IMR-90 (cell line): ENCODE measurements around the gene UGT1A4. TPM values are rescaled to one million over a fixed set of nuclear protein-coding genes. Genes with fewer than 3 reads are reported as not detected.

ENCODE experiments used
- ATAC-seq: fragments of 200-7000 bp; cut with Tn5 transposase; 2 replicates; pipeline ENCODE4 v1.9.1; 2020; ENCODE audit warnings: low read depth, mild to moderate bottlenecking, moderate library complexity
- BruUV-seq: library from RNA; stranded (reverse); fragments of 400-500 nt; replicated peaks from 2 replicates; lab custom pipeline; 2021; lab: Mats Ljungman, UMichigan
- CTCF ChIA-PET: fragments of 300-600 bp; formaldehyde crosslinking; extraction: SDS; loops from one replicate; lab custom pipeline; 2021; ENCODE audit warnings: antibody characterized with exemption; lab: Yijun Ruan, JAX
- POLR2A ChIA-PET: fragments of 300-600 bp; sonication (Branson Sonifier 250); formaldehyde crosslinking; loops from one replicate; lab custom pipeline; 2022; ENCODE audit warnings: antibody characterized with exemption; ENCODE audit not compliant: unreplicated experiment; lab: Charles Lee
- DNase-seq: peaks from one replicate; pipeline ENCODE4 v3.0.0; 2013
- H2AFZ ChIP-seq: replicated peaks from 2 replicates; pipeline ENCODE3; 2013; ENCODE audit warnings: low read length, mild to moderate bottlenecking; ENCODE audit not compliant: poor library complexity
- H2AK5ac ChIP-seq: 2 replicates; pipeline ENCODE4 v1.6.1; 2013; ENCODE audit warnings: low read depth, low read length, inconsistent platforms
- H2AK9ac ChIP-seq: replicated peaks from 2 replicates; pipeline ENCODE3; 2013; ENCODE audit warnings: mild to moderate bottlenecking, low read depth, low read length, moderate library complexity; ENCODE audit not compliant: poor library complexity
- H2BK120ac ChIP-seq: 2 replicates; pipeline ENCODE4 v1.6.1; 2013; ENCODE audit warnings: low read depth, low read length, inconsistent platforms
- H2BK15ac ChIP-seq: 3 replicates; pipeline ENCODE4 v1.6.1; 2013; ENCODE audit warnings: low read depth, low read length, inconsistent platforms
- H2BK20ac ChIP-seq: 2 replicates; pipeline ENCODE4 v1.6.1; 2013; ENCODE audit warnings: low read depth, mild to moderate bottlenecking, inconsistent platforms, low read length, moderate library complexity
- H2BK5ac ChIP-seq: 2 replicates; pipeline ENCODE4 v1.6.1; 2013; ENCODE audit warnings: mild to moderate bottlenecking, low read depth, low read length, inconsistent platforms; ENCODE audit not compliant: poor library complexity, severe bottlenecking
- H3K14ac ChIP-seq: replicated peaks from 2 replicates; pipeline ENCODE4 v1.6.1; 2013; ENCODE audit warnings: low read depth, low read length, inconsistent platforms
- H3K18ac ChIP-seq: 2 replicates; pipeline ENCODE4 v1.6.1; 2013; ENCODE audit warnings: low read depth, low read length, control low read depth
- H3K23ac ChIP-seq: 2 replicates; pipeline ENCODE4 v1.6.1; 2013; ENCODE audit warnings: low read depth, low read length, inconsistent platforms
- H3K27ac ChIP-seq: 2 replicates; pipeline ENCODE4 v1.5.1; 2013; ENCODE audit warnings: mild to moderate bottlenecking, control low read depth, low read length; ENCODE audit not compliant: insufficient read depth
- H3K27me3 ChIP-seq: 2 replicates; pipeline ENCODE4 v1.6.1; 2013; ENCODE audit warnings: low read length; ENCODE audit not compliant: control insufficient read depth, insufficient read depth
- H3K36me3 ChIP-seq: 2 replicates; pipeline ENCODE4 v1.6.1; 2013; ENCODE audit warnings: low read length, mixed read lengths; ENCODE audit not compliant: control insufficient read depth, insufficient read depth
- H3K4ac ChIP-seq: 2 replicates; pipeline ENCODE4 v1.6.1; 2013; ENCODE audit warnings: low read depth, low read length, inconsistent platforms
- H3K4me1 ChIP-seq: 2 replicates; pipeline ENCODE4 v1.6.1; 2013; ENCODE audit warnings: low read length, mixed read lengths; ENCODE audit not compliant: control insufficient read depth, insufficient read depth
- H3K4me2 ChIP-seq: 2 replicates; pipeline ENCODE4 v1.6.1; 2013; ENCODE audit warnings: low read depth, mild to moderate bottlenecking, control low read depth, low read length, moderate library complexity
- H3K4me3 ChIP-seq: 2 replicates; pipeline ENCODE4 v1.5.1; 2013; ENCODE audit warnings: low read depth, mild to moderate bottlenecking, control low read depth, low read length, moderate library complexity; ENCODE audit not compliant: insufficient read depth
- H3K56ac ChIP-seq: 2 replicates; pipeline ENCODE4 v1.6.1; 2013; ENCODE audit warnings: low read length, inconsistent platforms; ENCODE audit not compliant: insufficient read depth; ENCODE audit errors: extremely low read depth
- H3K79me1 ChIP-seq, 2 experiments: 2 replicates each; pipeline ENCODE4 v1.6.1; 2013; ENCODE audit warnings: low read length in 2 of 2, inconsistent platforms in 1 of 2, low read depth in 1 of 2
- H3K9ac ChIP-seq: 2 replicates; pipeline ENCODE4 v1.6.1; 2013; ENCODE audit warnings: low read depth, low read length, control low read depth
- H3K9me1 ChIP-seq: 2 replicates; pipeline ENCODE4 v1.6.1; 2013; ENCODE audit warnings: low read length, inconsistent platforms; ENCODE audit not compliant: insufficient read depth
- H3K9me3 ChIP-seq: 2 replicates; pipeline ENCODE4 v1.6.1; 2013; ENCODE audit warnings: low read length; ENCODE audit not compliant: control insufficient read depth, insufficient read depth
- H4K20me1 ChIP-seq: 2 replicates; pipeline ENCODE4 v1.6.1; 2013; ENCODE audit warnings: low read length, inconsistent platforms; ENCODE audit not compliant: insufficient read depth
- H4K5ac ChIP-seq: 2 replicates; pipeline ENCODE4 v1.6.1; 2013; ENCODE audit warnings: mild to moderate bottlenecking, low read depth, low read length, control low read depth
- H4K8ac ChIP-seq, 2 experiments: 2 replicates each; pipeline ENCODE4 v1.6.1; 2013; ENCODE audit warnings: low read depth in 2 of 2, low read length in 2 of 2, control low read depth in 1 of 2, inconsistent platforms in 1 of 2
- H4K91ac ChIP-seq: 2 replicates; pipeline ENCODE4 v1.6.1; 2013; ENCODE audit warnings: low read depth, low read length, inconsistent platforms; ENCODE audit not compliant: insufficient read depth
- BHLHE40 ChIP-seq: fragments of 150-350 bp; IDR thresholded peaks from 2 replicates; pipeline ENCODE4 v1.6.1; 2016; ENCODE audit warnings: mild to moderate bottlenecking, low read depth, low read length
- CEBPB ChIP-seq: IDR thresholded peaks from 2 replicates; pipeline ENCODE4 v1.6.1; 2012; ENCODE audit warnings: low read depth, low read length, improper control_type of control experiment
- CHD1 ChIP-seq: IDR thresholded peaks from 2 replicates; pipeline ENCODE4 v1.6.1; 2012; ENCODE audit warnings: low read depth, low read length, improper control_type of control experiment
- FOS ChIP-seq: fragments of 150-350 bp; IDR thresholded peaks from 2 replicates; pipeline ENCODE4 v1.6.1; 2016; ENCODE audit warnings: low read depth, low read length
- MAFK ChIP-seq: IDR thresholded peaks from 2 replicates; pipeline ENCODE4 v1.6.1; 2012; ENCODE audit warnings: low read depth, low read length, improper control_type of control experiment
- MAZ ChIP-seq: IDR thresholded peaks from 2 replicates; pipeline ENCODE4 v1.6.1; 2012; ENCODE audit warnings: low read depth, mild to moderate bottlenecking, low read length, improper control_type of control experiment, moderate library complexity, borderline replicate concordance
- MXI1 ChIP-seq: IDR thresholded peaks from 2 replicates; pipeline ENCODE4 v1.6.1; 2012; ENCODE audit warnings: low read depth, mild to moderate bottlenecking, low read length, moderate library complexity, borderline replicate concordance
- NFE2L2 ChIP-seq: fragments of 150-350 bp; IDR thresholded peaks from 2 replicates; pipeline ENCODE4 v1.6.1; 2016; ENCODE audit warnings: low read depth, mild to moderate bottlenecking, low read length
- POLR2A ChIP-seq: IDR thresholded peaks from 2 replicates; pipeline ENCODE4 v1.6.1; 2012; ENCODE audit warnings: mild to moderate bottlenecking, low read depth, low read length
- RCOR1 ChIP-seq: IDR thresholded peaks from 2 replicates; pipeline ENCODE4 v1.6.1; 2012; ENCODE audit warnings: mild to moderate bottlenecking, low read length, improper control_type of control experiment; ENCODE audit not compliant: insufficient replicate concordance
- SMC3 ChIP-seq: fragments of 150-350 bp; IDR thresholded peaks from 2 replicates; pipeline ENCODE4 v1.6.1; 2016; ENCODE audit warnings: low read depth, mild to moderate bottlenecking, antibody characterized with exemption, low read length, moderate library complexity
- WGBS, 2 experiments: methylation state at CpG; one replicate each; pipeline versions ENCODE4 v1.1.5 to v1.1.7; 2013; ENCODE audit warnings: missing lambda C conversion rate in 2 of 2; ENCODE audit not compliant: insufficient read length in 1 of 2; ENCODE audit errors: extremely low coverage in 2 of 2; 5-methylcytosine and 5-hydroxymethylcytosine counted together
- dilution Hi-C: fragments of 300-500 bp; cut with HindIII; formaldehyde crosslinking; loops from one replicate; pipeline ENCODE4 v1.14.3; 2018; ENCODE audit warnings: low sequenced_read_pairs; ENCODE audit not compliant: unreplicated experiment
- in situ Hi-C: fragments of 300-500 bp; cut with MboI; formaldehyde crosslinking; loops from 3 replicates; pipeline ENCODE4 v1.14.3; 2019; ENCODE audit warnings: low sequenced_read_pairs, inconsistent platforms, mixed read lengths
- intact Hi-C: fragments of 100-400 bp; cut with micrococcal nuclease; formaldehyde crosslinking; loops from 2 replicates; pipeline ENCODE4 v1.10.0; 2022
- polyA plus RNA-seq, 3 experiments: library from polyadenylated mRNA; depleted of rRNA; stranded (reverse); fragments of >200 nt; gene quantifications; 2 replicates each; pipeline ENCODE4 v1.2.3, GENCODE V29; 2012; ENCODE audit warnings: low replicate concordance in 1 of 3
- total RNA-seq: library from RNA; depleted of rRNA; stranded (reverse); fragments of >200 nt; gene quantifications from 2 replicates; pipeline ENCODE4 v1.2.3, GENCODE V29; 2012
- TF ChIP-seq, protein P1 (sequence below): conservative IDR thresholded peaks from 2 replicates; pipeline ENCODE4 v1.5.1; 2012; ENCODE audit warnings: mild to moderate bottlenecking, low read depth, low read length, improper control_type of control experiment
- TF ChIP-seq, protein P2 (sequence below): fragments of 150-350 bp; IDR thresholded peaks from 2 replicates; pipeline ENCODE4 v1.6.1; 2017; ENCODE audit warnings: mild to moderate bottlenecking, antibody characterized with exemption, low read length, low read depth
- TF ChIP-seq, protein P3 (sequence below): fragments of 150-350 bp; IDR thresholded peaks from 2 replicates; pipeline ENCODE4 v1.6.1; 2016; ENCODE audit warnings: low read depth, mild to moderate bottlenecking, low read length, moderate library complexity, borderline replicate concordance

UGT1A4 gene
- total and polyA plus RNA-seq, 2 of the 4 experiments (the other 2 are of a cell fraction), result not detected

DNA sequence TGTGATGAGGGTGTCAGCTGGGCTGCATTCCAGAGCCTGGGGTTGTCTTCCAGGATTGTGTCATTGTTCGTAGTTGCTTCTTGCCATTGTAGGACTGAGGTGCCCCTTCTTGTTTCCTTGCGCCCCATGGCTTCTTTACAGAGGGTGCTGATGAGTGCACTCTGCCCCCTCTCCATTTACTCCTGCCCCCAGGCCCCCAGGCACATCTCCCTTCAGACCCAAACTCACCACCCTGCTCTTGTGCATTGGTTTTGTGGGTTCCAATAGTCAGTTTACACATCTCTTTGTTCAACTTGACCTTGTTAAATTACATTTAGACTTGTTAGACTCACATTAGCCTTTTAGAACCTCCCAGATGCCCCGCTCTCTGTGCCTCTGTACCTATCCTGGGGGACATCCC lies 102.7 kb downstream of the UGT1A4 start:
- Histone ChIP-seq H3K56ac (no peak overlapping the region), H2AK5ac (no peak overlapping the region), H4K8ac (no peak overlapping the region), H3K9ac (no peak overlapping the region), H2BK5ac (no peak overlapping the region), H3K9me3 (no peaks in the 10 kb centered on the region), H2BK120ac (no peak overlapping the region), H2BK20ac (no peak overlapping the region), H3K18ac (no peak overlapping the region), H3K27ac (no peak overlapping the region), H3K27me3 (peaks cover 10% of the 10 kb centered on the region), H3K4ac (no peak overlapping the region), H3K9me1 (no peaks in the 10 kb centered on the region), H2AK9ac (no peak overlapping the region), H4K5ac (no peak overlapping the region), H3K4me3 (no peak overlapping the region), H3K36me3 (no peaks in the 10 kb centered on the region), H4K20me1 (no peaks in the 10 kb centered on the region), H2BK15ac (no peak overlapping the region), H3K4me1 (no peaks in the 10 kb centered on the region), H3K14ac (no peak overlapping the region), H2AFZ (no peak overlapping the region), H4K91ac (no peak overlapping the region), H3K23ac (no peak overlapping the region), H3K79me1 (no peaks in the 10 kb centered on the region), H3K4me2 (no peak overlapping the region)
- WGBS, 2 experiments, result no CpG with 5 or more reads among the region's 3 CpGs
- ChIA-PET CTCF (no interaction called here), POLR2A (no interaction called here)
- dilution Hi-C loops, result no loop called here
- in situ Hi-C loops, result no loop called here
- intact Hi-C loops, result no loop called here
- ATAC-seq (no peak), DNase-seq (no peak)
- TF ChIP-seq MXI1 (no peak), FOS (no peak), CHD1 (no peak), MAZ (no peak), BHLHE40 (no peak), CEBPB (no peak), SMC3 (no peak), POLR2A (no peak), RCOR1 (no peak), NFE2L2 (no peak), MAFK (no peak)
- TF ChIP-seq, protein P1, sequence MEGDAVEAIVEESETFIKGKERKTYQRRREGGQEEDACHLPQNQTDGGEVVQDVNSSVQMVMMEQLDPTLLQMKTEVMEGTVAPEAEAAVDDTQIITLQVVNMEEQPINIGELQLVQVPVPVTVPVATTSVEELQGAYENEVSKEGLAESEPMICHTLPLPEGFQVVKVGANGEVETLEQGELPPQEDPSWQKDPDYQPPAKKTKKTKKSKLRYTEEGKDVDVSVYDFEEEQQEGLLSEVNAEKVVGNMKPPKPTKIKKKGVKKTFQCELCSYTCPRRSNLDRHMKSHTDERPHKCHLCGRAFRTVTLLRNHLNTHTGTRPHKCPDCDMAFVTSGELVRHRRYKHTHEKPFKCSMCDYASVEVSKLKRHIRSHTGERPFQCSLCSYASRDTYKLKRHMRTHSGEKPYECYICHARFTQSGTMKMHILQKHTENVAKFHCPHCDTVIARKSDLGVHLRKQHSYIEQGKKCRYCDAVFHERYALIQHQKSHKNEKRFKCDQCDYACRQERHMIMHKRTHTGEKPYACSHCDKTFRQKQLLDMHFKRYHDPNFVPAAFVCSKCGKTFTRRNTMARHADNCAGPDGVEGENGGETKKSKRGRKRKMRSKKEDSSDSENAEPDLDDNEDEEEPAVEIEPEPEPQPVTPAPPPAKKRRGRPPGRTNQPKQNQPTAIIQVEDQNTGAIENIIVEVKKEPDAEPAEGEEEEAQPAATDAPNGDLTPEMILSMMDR, result no peak
- TF ChIP-seq, protein P2, sequence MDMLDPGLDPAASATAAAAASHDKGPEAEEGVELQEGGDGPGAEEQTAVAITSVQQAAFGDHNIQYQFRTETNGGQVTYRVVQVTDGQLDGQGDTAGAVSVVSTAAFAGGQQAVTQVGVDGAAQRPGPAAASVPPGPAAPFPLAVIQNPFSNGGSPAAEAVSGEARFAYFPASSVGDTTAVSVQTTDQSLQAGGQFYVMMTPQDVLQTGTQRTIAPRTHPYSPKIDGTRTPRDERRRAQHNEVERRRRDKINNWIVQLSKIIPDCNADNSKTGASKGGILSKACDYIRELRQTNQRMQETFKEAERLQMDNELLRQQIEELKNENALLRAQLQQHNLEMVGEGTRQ, result no peak
- TF ChIP-seq, protein P3, sequence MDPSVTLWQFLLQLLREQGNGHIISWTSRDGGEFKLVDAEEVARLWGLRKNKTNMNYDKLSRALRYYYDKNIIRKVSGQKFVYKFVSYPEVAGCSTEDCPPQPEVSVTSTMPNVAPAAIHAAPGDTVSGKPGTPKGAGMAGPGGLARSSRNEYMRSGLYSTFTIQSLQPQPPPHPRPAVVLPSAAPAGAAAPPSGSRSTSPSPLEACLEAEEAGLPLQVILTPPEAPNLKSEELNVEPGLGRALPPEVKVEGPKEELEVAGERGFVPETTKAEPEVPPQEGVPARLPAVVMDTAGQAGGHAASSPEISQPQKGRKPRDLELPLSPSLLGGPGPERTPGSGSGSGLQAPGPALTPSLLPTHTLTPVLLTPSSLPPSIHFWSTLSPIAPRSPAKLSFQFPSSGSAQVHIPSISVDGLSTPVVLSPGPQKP, result no peak
- BruUV-seq, result no TSS peak
